H1 (cell line): ENCODE data around the gene MOB2. TPM values are rescaled to one million over a fixed set of nuclear protein-coding genes. Genes with fewer than 3 reads are reported as not detected.

Experiments
- CHD7 ChIP-seq: fragments of 300-600 bp; sonication (generic); IDR thresholded peaks from 2 replicates; pipeline ENCODE4 v1.7.1; 2012; ENCODE audit warnings: low read length, moderate library complexity, mild to moderate bottlenecking, inconsistent platforms; ENCODE audit not compliant: insufficient replicate concordance
- USF2 ChIP-seq: IDR thresholded peaks from 2 replicates; pipeline ENCODE4 v1.6.1; 2011; ENCODE audit warnings: low read length, improper control_type of control experiment
- polyA plus RNA-seq, 7 experiments: library from polyadenylated mRNA; depleted of rRNA in 3 of 7; stranded (reverse) in 5 of 7; unstranded in 2 of 7; fragments of >200 nt in 5 of 7; fragments of 200-250 nt in 2 of 7; gene quantifications; 1 replicate in 5 of 7; 2 replicates in 1 of 7; 4 replicates in 1 of 7; pipeline versions ENCODE4 v1.2.1 to v1.2.3, GENCODE V29; 2011 to 2013; ENCODE audit warnings: missing spikeins in 2 of 7, mixed read lengths in 2 of 7
- total RNA-seq: library from RNA; stranded (reverse); fragmentation: NEBNext Ultra II Directional; extraction: Animal tissue kit (Norgen Biotek cat#: 25700); gene quantifications from 2 replicates; pipeline ENCODE4 v1.2.1, GENCODE V29; 2021

The MOB2 gene
- total and polyA plus RNA-seq, 2 of the 8 experiments (the other 6 are each of a cell fraction or from before 2014, with no cell fraction given), result 18.6 to 28.2 TPM

- no peak for TF ChIP-seq CHD7
- TF ChIP-seq USF2, result no peak
Observed at GRCh38 chr11:1463056-1463455, 23.5 kb downstream of the MOB2 start (continued).
